Glomerular visceral epithelial cell (primary cell): ENCODE data around the gene MRPS21.
A peak's percentile ranks its signal among the peaks of the same experiment; 100 is the strongest.
"Not testable (repeated sequence)": the region's sequence is repeated elsewhere in the genome, so short reads cannot be mapped to it uniquely, and the experiment has no call there.

Experiments used
- DNase-seq: peaks from one replicate; pipeline ENCODE4 v3.0.0-alpha.2; 2016; ENCODE audit errors: extremely low spot score

The MRPS21 gene

DNA sequence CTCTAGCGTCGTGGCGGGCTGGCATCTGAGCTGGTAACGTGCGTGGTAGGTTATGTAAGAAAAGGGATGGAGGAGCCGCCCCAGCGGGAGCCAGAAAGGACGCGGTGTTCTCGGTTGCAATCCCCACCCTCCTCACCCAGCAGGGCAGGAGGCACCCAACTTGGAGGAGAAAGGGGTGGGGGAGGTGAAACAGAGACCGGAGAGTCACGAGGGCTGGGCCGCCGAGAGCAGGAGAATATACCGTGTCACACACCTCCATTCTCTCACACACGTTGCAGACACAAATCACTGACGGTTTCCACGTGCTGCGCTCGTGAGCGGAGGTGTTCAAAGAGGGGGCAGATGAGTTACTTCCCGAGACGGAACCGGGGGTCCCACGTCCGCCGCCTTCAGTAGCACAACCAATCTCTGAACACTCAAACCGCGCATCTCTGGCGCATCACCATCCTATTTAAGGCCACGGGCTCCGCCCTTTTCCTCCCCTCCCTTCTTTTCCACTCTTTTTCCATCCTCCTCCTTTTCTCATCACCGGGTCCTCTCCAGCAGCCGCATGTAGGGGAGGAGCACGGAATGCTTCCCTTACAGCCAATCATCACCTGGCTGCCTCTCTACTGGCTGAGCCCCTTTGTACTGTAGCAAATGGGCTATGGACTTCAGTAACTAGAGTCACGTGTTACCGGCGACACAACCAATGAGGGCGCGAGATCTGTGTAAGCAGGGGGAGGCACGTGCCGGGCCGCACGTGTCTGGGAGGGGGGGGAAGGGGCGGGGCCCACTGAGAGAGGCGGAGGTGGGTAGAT lies 11.7 kb upstream of the MRPS21 start, which contains the start of gene CIART:
Gene CIART (plus strand): TSS at position 797 of the 800 bp plus-strand sequence. CDS start 714 bp downstream, outside the sequence.
- peak; percentile 58 for DNase-seq

- no peak for DNase-seq
Observed at GRCh38 chr1:150282558-150282958, 11.1 kb upstream of the MRPS21 start.

DNA sequence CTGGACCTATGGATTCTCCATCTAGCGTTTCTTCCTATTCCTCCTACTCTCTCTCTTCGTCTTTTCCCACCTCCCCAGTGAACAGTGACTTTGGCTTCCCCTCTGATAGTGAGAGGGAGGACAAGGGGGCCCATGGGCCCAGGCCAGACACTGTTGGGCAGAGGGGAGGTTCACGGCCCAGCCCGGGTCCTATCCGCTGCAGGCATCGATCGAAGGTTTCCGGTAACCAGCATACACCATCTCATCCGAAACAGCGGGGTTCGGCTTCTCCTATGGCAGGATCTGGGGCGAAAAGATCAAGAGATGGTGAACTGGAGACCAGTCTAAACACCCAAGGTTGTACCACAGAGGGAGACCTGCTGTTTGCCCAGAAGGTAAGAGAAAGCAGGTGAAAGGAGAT lies 10.4 kb upstream of the MRPS21 start:
- DNase-seq = no peak

DNA sequence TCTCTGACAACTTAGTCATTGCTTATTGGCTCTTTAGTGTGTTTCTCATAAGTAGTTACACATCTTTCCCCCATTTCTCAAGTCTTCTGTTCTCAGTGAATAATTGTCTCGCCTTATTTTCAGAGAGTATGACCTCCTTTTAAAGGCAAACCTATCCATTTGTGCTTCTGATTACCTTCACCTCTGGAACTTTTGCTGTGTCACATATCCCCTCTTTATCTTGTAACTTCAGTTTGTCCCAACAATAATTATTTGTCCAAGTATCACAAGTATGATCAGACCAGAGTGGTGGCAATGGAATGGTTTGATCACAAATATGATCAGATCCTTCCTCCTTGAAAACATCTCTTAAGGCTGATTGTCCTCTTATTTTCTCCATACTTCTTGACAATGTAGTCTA lies 5.3 kb upstream of the MRPS21 start:
- DNase-seq = no peak

DNA sequence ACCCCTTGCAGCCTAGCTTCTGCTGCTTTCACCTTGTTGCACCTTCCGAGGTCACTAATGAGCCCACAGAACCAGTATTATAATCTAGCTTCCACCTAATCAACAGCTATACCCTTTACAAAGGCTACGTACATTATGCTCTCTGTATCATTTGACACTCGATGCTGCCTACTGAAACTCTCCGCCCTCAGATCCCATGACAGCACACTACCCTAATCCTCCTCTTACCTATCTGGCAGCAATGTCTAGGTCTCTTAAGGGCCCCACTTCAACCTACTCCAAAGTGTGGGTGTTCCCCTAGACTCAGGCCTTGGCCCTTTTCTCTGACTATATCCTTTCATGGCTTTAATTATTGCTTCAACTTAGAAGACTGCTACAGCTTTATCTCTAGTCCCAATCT lies 4.8 kb upstream of the MRPS21 start:
- DNase-seq = no peak

DNA sequence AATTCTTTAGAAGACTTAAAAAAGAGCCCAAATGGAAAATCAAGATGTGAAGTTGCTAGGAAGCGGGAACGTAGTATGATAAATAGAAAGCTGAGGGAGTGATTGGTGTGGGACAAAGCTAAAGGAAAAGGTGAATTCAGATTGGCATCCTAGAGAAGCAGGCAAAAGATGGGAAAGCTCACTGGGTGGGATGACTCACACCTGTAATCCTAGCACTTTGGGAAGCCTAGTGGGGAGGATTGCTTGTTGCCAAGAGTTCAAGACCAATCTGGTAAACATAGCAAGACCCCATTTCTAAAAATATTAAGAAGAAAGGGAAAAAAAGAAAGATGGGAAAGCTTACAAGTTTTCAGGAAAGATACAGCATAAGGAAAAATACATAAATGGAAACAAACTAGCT lies 1.8 kb downstream of the MRPS21 start:
- DNase-seq = peak; percentile 9

DNA sequence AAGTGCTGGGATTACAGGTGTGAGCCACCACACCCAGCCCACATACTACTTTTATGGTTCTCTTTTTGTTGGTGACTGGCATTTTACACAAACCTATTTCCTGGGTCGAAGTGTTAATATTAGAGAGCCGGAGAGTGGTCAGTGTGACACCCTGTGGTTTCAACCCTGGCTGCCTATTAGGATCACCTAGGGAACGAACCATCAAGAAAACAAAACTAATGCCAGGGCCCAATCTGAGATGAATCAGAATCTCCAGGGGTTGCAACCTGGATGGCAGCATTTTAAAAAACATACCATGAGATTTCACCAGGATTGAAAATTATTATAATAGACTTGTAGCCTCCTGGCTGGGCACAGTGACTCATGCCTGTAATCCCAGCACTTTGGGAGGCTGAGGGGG lies 6.1 kb downstream of the MRPS21 start:
- peak; percentile 58 for DNase-seq

GRCh38 chr1:150302338-150302737 lies 8.7 kb downstream of the MRPS21 start:
- DNase-seq = no peak

- no peak for DNase-seq
Observed at GRCh38 chr1:150302902-150303301, 9.2 kb downstream of the MRPS21 start.

DNA sequence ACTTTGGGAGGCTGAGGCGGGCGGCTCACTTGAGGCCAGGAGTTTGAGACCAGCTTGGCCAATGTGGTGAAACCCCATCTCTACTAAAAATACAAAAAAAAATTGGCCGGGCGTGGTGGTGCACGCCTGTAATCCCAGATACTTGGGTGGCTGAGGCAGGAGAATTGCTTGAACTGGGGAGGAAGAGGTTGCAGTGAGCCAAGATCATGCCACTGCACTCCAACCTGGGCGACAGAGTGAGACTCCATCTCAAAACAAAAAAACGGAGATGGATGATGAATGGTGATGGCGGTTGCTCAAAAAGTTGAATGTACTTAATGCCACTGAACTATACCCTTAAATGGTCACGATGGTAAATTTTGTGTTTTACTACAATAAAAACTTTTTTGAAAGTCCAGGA lies 14.9 kb downstream of the MRPS21 start:
- not testable (repeated sequence) for DNase-seq

DNA sequence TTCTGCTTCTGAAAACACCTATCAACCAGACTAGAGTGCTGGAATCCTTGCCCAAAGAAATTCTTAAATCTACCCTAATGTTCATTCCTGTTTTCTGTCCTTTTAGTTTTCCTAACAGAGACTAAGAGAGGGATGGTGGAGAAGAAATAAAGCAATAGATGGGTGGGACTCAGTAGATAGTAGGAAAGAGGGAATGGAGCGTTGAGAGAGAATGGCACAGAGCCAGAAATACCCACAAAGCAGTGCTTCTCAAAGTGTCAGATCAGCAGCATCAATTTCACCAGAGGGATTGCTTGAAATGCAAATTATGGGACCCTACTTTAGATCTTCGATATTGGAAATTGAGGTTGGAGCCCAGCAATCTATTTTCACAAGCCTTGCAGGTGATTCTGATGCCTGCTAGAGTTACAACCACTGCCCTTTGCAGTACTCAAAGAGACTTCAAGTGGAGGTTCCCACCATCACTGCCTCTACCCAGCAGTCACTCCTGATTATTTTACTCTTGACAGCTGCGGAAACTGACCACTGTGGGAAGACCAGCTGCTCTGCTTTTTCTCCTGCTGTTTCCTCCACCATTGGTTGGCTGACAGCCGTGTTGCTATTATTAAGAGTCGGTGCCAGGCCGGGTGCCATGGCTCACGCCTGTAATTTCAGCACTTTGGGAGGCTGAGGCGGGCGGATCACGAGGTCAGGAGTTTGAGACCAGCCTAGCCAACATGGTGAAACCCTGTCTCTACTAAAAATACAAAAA lies 16.3 kb downstream of the MRPS21 start:
- no peak for DNase-seq

- no peak for DNase-seq
Observed at GRCh38 chr1:150311762-150312161, 18.1 kb downstream of the MRPS21 start.

GRCh38 chr1:150314691-150315090 lies 21.0 kb downstream of the MRPS21 start:
- not testable (repeated sequence) for DNase-seq

- DNase-seq = no peak
Observed at GRCh38 chr1:150320667-150320978, 27.0 kb downstream of the MRPS21 start.

DNA sequence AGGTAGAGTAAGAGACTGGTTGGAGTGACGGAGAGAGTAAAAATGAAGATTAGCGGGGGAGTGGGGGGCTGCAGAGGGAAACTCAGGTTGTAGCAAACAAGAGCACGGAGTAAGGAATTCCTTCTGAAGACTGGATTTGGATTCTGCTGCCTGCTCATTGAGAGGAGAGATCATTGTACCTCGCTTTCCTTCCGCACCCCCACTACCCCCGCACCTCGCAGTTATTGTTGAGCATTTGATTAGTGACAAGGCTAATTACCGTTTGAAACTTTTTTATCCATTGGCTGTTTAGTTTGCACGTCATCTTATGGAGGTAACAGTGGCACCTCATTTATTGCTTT lies 28.1 kb downstream of the MRPS21 start:
- no peak for DNase-seq

- DNase-seq = no peak
Observed at GRCh38 chr1:150322310-150322709, 28.6 kb downstream of the MRPS21 start.

DNA sequence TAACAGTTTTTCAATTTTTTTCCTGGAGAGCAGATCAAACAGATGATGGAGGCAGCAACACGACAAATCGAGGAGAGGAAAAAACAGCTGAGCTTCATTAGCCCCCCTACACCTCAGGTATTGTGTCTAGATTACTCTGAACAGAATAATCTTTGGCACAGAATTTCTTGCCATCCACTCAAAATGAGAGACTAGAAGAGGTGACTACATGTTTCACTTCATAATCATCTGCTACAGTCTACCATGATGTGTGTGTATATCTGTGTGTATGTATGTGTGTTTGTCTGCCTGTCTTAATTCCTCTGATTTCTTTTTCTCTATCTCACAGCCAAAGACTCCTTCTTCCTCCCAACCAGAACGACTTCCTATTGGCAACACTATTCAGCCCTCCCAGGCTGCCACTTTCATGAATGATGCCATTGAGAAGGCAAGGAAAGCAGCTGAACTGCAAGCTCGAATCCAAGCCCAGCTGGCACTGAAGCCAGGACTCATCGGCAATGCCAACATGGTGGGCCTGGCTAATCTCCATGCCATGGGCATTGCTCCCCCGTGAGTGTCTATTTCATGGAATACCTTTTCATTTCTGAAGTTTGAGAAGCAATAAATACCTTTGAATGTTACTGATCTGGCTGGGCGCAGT lies 39.1 kb downstream of the MRPS21 start:
- DNase-seq = no peak

- DNase-seq = no peak
Observed at GRCh38 chr1:150346316-150346715, 52.7 kb downstream of the MRPS21 start.

DNA sequence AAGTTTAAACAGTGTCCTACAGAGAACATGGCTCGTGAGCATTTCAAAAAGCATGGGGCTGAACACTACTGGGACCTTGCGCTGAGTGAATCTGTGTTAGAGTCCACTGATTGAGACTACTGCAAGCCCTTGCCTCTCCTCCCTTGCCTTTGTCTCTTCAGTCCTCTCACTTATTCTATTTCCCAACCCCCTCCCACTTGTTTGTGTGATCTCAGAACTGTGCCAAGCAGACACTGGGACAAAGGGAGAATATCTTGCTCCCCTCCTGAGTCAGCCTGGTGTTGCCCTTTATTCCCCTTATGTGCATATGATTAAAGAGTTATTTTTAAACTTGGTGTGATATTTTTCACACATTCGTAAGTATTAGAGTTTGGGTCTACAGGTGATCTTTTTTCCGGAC lies 59.2 kb downstream of the MRPS21 start:
- no peak for DNase-seq
